Ovary (tissue), 9 donors: ENCODE measurements around the gene RIPOR2. TPM values are rescaled to one million over a fixed set of nuclear protein-coding genes. Genes with fewer than 3 reads are reported as not detected.

Experiments used
- DNase-seq, 5 donors: peaks; one replicate each; pipeline ENCODE4 v3.0.0-alpha.2; 2019 to 2020
- H3K27ac ChIP-seq, 2 donors: fragments of 200-600 bp; one replicate each; pipeline versions ENCODE4 v1.5.1 to v1.8.0; 2019 to 2022
- H3K27me3 ChIP-seq: fragments of 200-600 bp; one replicate; pipeline ENCODE4 v1.8.0; 2022
- H3K36me3 ChIP-seq: fragments of 200-600 bp; sonication (generic); one replicate; pipeline ENCODE4 v1.5.1; 2019
- H3K4me1 ChIP-seq: one replicate; pipeline ENCODE4 v1.8.1; 2013; ENCODE audit warnings: mild to moderate bottlenecking, moderate library complexity; ENCODE audit not compliant: insufficient read depth
- H3K4me3 ChIP-seq: fragments of 200-600 bp; sonication (generic); one replicate; pipeline ENCODE4 v1.5.1; 2017
- H3K9me3 ChIP-seq, 2 donors: fragments of 200-600 bp in 1 of 2; sonication (generic) in 1 of 2; one replicate each; pipeline versions ENCODE4 v1.5.1 to v1.8.1; 2013 to 2019; ENCODE audit warnings: mild to moderate bottlenecking in 1 of 2, moderate library complexity in 1 of 2
- EP300 ChIP-seq: sonication (generic); formaldehyde crosslinking; IDR thresholded peaks from one replicate; pipeline ENCODE4 v1.6.1; 2017; ENCODE audit warnings: antibody characterized with exemption
- POLR2A ChIP-seq: fragments of 450-650 bp; IDR thresholded peaks from one replicate; pipeline ENCODE4 v1.6.1; 2017; ENCODE audit warnings: antibody characterized with exemption, mild to moderate bottlenecking, moderate library complexity
- whole genome bisulfite sequencing, 3 donors: extraction: QIAGEN DNeasy Blood & Tissue Kit in 1 of 3; methylation state at CpG; one replicate each; pipeline versions ENCODE4 v1.1.5 to v1.1.7; 2013 to 2017; 5-methylcytosine and 5-hydroxymethylcytosine counted together
- intact Hi-C, 4 donors: fragments of 100-400 bp; cut with DNase I; formaldehyde crosslinking; loops; one replicate each; pipeline versions ENCODE4 v1.11.0 to v1.15.1; 2022 to 2023
- polyA plus RNA-seq, 2 donors: library from polyadenylated mRNA; stranded (reverse); fragments of 200-250 nt in 1 of 2; fragments of 350-450 nt in 1 of 2; fragmentation: Illumina TruSeq in 1 of 2; extraction: RNeasy Lipid Tissue Mini Kit (QIAGEN cat#74804) in 1 of 2; gene quantifications; one replicate each; pipeline ENCODE4 v1.2.3, GENCODE V29; 2013 to 2014
- total RNA-seq, 7 donors: library from RNA; depleted of rRNA in 2 of 7; stranded (reverse); fragments of >200 nt in 2 of 7; fragmentation: NEBNext Ultra II Directional in 3 of 7; extraction: Animal tissue kit (Norgen Biotek cat#: 25700) in 3 of 7; gene quantifications; one replicate each; pipeline versions ENCODE4 v1.1.0 to v1.2.4, GENCODE V29; 2016 to 2023
- TF ChIP-seq, protein P1 (sequence below), 3 donors: fragments of 450-650 bp in 2 of 3; fragments of 200-600 bp in 1 of 3; IDR thresholded peaks; one replicate each; pipeline versions ENCODE4 v1.5.1 to v1.8.0; 2016 to 2022; ENCODE audit warnings: antibody characterized with exemption in 3 of 3, mild to moderate bottlenecking in 1 of 3
- donor health status: DM: no; HTN: no; CAD: no; lungs with moderate emphysema.
- donor health status: DM: no; HTN: no; CAD: no.
- donor health status: Bipolar disorder and iron deficiency.
- donor health status: DM: yes; HTN: yes; CAD: no.
- donor health status: DM: no; HTN: no; CAD: no.
- donor health status: DM: yes; HTN: yes; CAD: no.

RIPOR2 gene
- total and polyA plus RNA-seq, 9 donors, result 1.1 to 14.4 (median 4.5) TPM

DNA sequence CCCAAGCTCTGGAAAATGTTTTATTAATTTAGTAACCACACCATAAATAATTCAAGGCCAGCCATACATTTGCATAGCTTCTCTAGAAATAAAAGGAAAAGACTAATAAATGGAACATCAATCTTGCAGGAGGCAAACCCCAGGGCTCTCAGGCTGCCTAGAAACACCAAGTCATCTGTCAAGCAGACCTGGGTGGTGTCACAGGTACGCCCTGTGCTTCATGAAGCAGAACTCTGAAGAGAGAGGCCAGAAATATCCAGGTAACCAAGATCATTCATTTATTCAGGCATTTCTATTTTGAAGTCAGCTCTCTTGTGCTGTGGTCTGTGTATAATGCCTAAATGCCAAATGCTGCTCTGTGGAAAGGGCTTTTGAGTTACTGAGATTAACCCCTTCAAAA, 91.7 kb downstream of the RIPOR2 start:
- intact Hi-C loops, result no loop called here
- 81 to 93% (median 82%) methylated on average over 1 of the region's 1 CpG for WGBS, 3 donors
- TF ChIP-seq, protein P1, sequence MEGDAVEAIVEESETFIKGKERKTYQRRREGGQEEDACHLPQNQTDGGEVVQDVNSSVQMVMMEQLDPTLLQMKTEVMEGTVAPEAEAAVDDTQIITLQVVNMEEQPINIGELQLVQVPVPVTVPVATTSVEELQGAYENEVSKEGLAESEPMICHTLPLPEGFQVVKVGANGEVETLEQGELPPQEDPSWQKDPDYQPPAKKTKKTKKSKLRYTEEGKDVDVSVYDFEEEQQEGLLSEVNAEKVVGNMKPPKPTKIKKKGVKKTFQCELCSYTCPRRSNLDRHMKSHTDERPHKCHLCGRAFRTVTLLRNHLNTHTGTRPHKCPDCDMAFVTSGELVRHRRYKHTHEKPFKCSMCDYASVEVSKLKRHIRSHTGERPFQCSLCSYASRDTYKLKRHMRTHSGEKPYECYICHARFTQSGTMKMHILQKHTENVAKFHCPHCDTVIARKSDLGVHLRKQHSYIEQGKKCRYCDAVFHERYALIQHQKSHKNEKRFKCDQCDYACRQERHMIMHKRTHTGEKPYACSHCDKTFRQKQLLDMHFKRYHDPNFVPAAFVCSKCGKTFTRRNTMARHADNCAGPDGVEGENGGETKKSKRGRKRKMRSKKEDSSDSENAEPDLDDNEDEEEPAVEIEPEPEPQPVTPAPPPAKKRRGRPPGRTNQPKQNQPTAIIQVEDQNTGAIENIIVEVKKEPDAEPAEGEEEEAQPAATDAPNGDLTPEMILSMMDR (IDR thresholded peaks at IDR 0.05), result no peak
- TF ChIP-seq POLR2A (no peak), EP300 (no peak)
- no peak overlapping the region for H3K4me3 ChIP-seq
- no peaks in the 10 kb centered on the region for H3K27me3 ChIP-seq
- no peak overlapping the region for H3K27ac ChIP-seq
- H3K4me1 ChIP-seq, result peaks cover 2% of the 10 kb centered on the region
- no peaks in the 10 kb centered on the region for H3K36me3 ChIP-seq
- H3K9me3 ChIP-seq, result no peaks in the 10 kb centered on the region
- DNase-seq, result no peak

DNA sequence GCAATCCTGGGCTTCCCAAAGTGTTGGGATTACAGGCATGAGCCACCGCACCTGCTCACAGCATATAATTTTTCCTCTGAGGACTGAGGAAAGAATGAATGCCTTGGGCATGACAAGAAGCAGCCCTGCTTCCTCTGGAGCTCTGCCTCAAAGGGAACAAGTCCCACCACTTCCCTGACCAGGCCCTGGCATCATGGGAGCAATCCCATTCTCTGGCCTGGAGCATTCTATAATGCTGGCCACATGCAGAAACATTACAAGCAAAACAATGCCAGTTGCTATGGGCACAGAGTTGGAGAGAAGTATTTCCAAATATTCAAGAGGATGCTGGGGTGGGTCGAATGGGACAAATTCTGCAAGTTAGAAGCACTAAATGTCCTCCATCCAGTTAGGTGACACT, 95.6 kb downstream of the RIPOR2 start:
- no peak for TF ChIP-seq EP300
- TF ChIP-seq, protein P1 (IDR thresholded peaks at IDR 0.05), result no peak
- no peak for TF ChIP-seq POLR2A
- H3K9me3 ChIP-seq, result no peaks in the 10 kb centered on the region
- H3K36me3 ChIP-seq, result no peaks in the 10 kb centered on the region
- intact Hi-C loops, result no loop called here
- H3K4me3 ChIP-seq, result no peak overlapping the region
- WGBS, 3 donors, result 86 to 92% (median 87%) methylated on average over 2 of the region's 2 CpGs
- H3K27ac ChIP-seq, result no peak overlapping the region
- peaks cover 9% of the 10 kb centered on the region for H3K4me1 ChIP-seq
- DNase-seq, result no peak
- H3K27me3 ChIP-seq, result no peaks in the 10 kb centered on the region

DNA sequence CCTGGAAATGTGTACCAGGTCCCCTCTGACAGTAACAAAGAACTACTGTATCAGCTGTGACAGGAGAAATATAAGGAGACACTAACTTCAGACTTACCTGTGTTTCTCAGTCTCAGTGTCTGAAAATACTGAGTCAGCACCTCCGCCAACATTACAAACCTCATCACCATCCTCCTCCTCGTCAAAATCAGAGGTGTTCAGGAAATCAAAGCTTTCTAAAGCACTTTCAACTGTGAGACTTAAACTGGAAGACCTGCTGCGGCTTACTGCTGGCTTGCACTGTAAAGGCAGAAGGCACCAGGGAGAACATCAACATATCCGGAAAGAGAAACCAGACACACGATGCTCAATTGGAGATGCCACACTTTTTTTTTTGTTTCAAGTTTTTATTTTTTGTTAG, 96.8 kb downstream of the RIPOR2 start:
- intact Hi-C loops, result no loop called here
- Histone ChIP-seq H3K4me1 (peaks cover 9% of the 10 kb centered on the region), H3K36me3 (no peaks in the 10 kb centered on the region), H3K27me3 (no peaks in the 10 kb centered on the region), H3K4me3 (no peak overlapping the region), H3K9me3 (no peaks in the 10 kb centered on the region), H3K27ac (no peak overlapping the region)
- 88 to 90% (median 89%) methylated on average over 5 of the region's 5 CpGs for WGBS, 3 donors
- DNase-seq, result no peak
- TF ChIP-seq EP300 (no peak), POLR2A (no peak)
- TF ChIP-seq, protein P1 (IDR thresholded peaks at IDR 0.05), result no peak

DNA sequence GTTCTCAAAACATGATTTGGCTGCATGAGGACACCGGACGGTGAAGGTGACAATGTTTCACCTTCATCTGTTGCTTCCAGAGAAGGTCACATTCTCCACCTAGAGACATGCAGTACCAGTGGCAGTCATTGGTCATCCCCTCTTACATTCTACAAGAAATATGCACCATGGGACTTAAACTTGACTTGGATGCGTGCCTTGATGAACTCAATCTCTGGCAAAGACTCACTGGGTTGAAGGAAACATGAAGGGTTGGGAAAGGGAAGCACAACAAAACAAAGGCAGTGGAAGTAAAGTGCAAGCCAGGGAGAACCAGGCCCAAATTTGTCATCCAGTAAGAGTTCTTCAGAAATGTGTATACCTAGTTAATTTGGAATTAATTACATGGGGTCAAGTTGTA, 97.7 kb downstream of the RIPOR2 start:
- TF ChIP-seq, protein P1 (IDR thresholded peaks at IDR 0.05), result no peak
- TF ChIP-seq EP300, result no peak
- intact Hi-C loops, result no loop called here
- Histone ChIP-seq H3K27me3 (no peaks in the 10 kb centered on the region), H3K27ac (no peak overlapping the region), H3K9me3 (no peaks in the 10 kb centered on the region), H3K4me3 (no peak overlapping the region), H3K4me1 (peaks cover 8% of the 10 kb centered on the region), H3K36me3 (no peaks in the 10 kb centered on the region)
- DNase-seq, result no peak
- WGBS, 3 donors, result 87 to 96% (median 96%) methylated on average over 3 of the region's 3 CpGs

DNA sequence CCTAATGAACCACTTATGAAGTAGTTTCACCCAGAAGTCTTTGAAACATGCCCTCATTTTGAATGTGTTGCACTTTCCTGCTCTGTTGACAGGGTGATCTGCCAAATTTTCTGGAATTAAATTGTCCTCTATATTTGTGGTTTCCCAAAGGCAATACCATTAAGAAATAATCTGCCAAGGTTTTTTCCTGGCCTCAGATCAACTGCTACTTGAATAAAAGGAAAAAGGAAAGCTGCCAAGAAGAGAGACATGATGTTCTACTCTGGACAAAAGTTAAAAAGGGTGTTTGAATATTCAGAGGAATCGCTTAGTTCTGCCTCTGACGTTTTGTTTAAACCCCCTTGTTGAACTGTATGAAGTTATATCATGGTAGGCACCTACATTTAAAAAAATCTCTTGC, 99.7 kb downstream of the RIPOR2 start:
- Histone ChIP-seq H3K27ac (no peak overlapping the region), H3K4me1 (peaks cover 17% of the 10 kb centered on the region), H3K9me3 (no peaks in the 10 kb centered on the region), H3K36me3 (no peaks in the 10 kb centered on the region), H3K27me3 (no peaks in the 10 kb centered on the region), H3K4me3 (no peak overlapping the region)
- 6 to 11% (median 10%) methylated on average over 2 of the region's 2 CpGs for WGBS, 3 donors
- no peak for TF ChIP-seq EP300
- no peak for TF ChIP-seq POLR2A
- TF ChIP-seq, protein P1 (IDR thresholded peaks at IDR 0.05), result no peak
- intact Hi-C loops, result no loop called here
- no peak for DNase-seq
